DOHH2 (cell line): ENCODE results near the gene SLC66A2.

Source experiments
- H3F3A ChIP-seq: fragments of 200-600 bp; sonication (generic), shearing (Covaris generic); 2 replicates; pipeline ENCODE4 v1.6.0; 2016; ENCODE audit warnings: antibody characterized with exemption, mild to moderate bottlenecking; ENCODE audit not compliant: control insufficient read depth, insufficient read depth
- H3K27ac ChIP-seq: fragments of 200-600 bp; sonication (generic); 2 replicates; pipeline ENCODE4 v1.5.1; 2014; ENCODE audit warnings: low read depth, mild to moderate bottlenecking, low read length, moderate library complexity
- H3K27me3 ChIP-seq: fragments of 200-600 bp; sonication (generic); 2 replicates; pipeline ENCODE4 v1.6.1; 2014; ENCODE audit warnings: mild to moderate bottlenecking, low read length, mixed read lengths; ENCODE audit not compliant: control insufficient read depth
- H3K36me3 ChIP-seq: fragments of 200-600 bp; sonication (generic); 2 replicates; pipeline ENCODE4 v1.6.1; 2014; ENCODE audit warnings: mild to moderate bottlenecking, low read length, moderate library complexity, mixed read lengths; ENCODE audit not compliant: control insufficient read depth
- H3K4me1 ChIP-seq: fragments of 200-600 bp; sonication (generic); 2 replicates; pipeline ENCODE4 v1.6.1; 2014; ENCODE audit warnings: mild to moderate bottlenecking, low read length, mixed read lengths; ENCODE audit not compliant: control insufficient read depth
- H3K4me2 ChIP-seq: fragments of 200-600 bp; sonication (generic); 2 replicates; pipeline ENCODE4 v1.6.0; 2014; ENCODE audit warnings: mild to moderate bottlenecking, low read length, moderate library complexity
- H3K4me3 ChIP-seq: fragments of 200-600 bp; sonication (generic); 2 replicates; pipeline ENCODE4 v1.5.1; 2014; ENCODE audit warnings: mild to moderate bottlenecking, low read length, mixed read lengths
- H3K79me2 ChIP-seq: fragments of 200-600 bp; sonication (generic); 2 replicates; pipeline ENCODE4 v1.6.1; 2014; ENCODE audit warnings: mild to moderate bottlenecking, low read length, mixed read lengths; ENCODE audit not compliant: control insufficient read depth
- H3K9me2 ChIP-seq: fragments of 200-600 bp; sonication (generic); replicated peaks from 2 replicates; pipeline ENCODE4 v1.6.1; 2014; ENCODE audit warnings: mild to moderate bottlenecking, low read length, mixed read lengths; ENCODE audit not compliant: control insufficient read depth
- H3K9me3 ChIP-seq: fragments of 200-600 bp; sonication (generic); 2 replicates; pipeline ENCODE4 v1.6.1; 2014; ENCODE audit warnings: antibody characterized with exemption, low read length, mixed read lengths; ENCODE audit not compliant: control insufficient read depth, insufficient read depth
- H4K20me1 ChIP-seq: fragments of 200-600 bp; sonication (generic); 2 replicates; pipeline ENCODE4 v1.6.0; 2014; ENCODE audit warnings: low read depth, mild to moderate bottlenecking, antibody characterized with exemption, low read length, moderate library complexity; ENCODE audit not compliant: control insufficient read depth, insufficient read depth
- EZH2phosphoT487 ChIP-seq: fragments of 200-600 bp; sonication (generic); IDR thresholded peaks from 2 replicates; pipeline ENCODE4 v1.6.1; 2017; ENCODE audit warnings: borderline replicate concordance, mild to moderate bottlenecking, antibody characterized with exemption, low read length, moderate library complexity, mixed read lengths
- TF ChIP-seq, protein P1 (sequence below): fragments of 200-600 bp; sonication (generic); IDR thresholded peaks from one replicate; pipeline ENCODE4 v1.5.1; 2014; ENCODE audit warnings: antibody characterized with exemption, mild to moderate bottlenecking, low read depth, low read length; ENCODE audit not compliant: poor library complexity, severe bottlenecking

SLC66A2 gene

DNA sequence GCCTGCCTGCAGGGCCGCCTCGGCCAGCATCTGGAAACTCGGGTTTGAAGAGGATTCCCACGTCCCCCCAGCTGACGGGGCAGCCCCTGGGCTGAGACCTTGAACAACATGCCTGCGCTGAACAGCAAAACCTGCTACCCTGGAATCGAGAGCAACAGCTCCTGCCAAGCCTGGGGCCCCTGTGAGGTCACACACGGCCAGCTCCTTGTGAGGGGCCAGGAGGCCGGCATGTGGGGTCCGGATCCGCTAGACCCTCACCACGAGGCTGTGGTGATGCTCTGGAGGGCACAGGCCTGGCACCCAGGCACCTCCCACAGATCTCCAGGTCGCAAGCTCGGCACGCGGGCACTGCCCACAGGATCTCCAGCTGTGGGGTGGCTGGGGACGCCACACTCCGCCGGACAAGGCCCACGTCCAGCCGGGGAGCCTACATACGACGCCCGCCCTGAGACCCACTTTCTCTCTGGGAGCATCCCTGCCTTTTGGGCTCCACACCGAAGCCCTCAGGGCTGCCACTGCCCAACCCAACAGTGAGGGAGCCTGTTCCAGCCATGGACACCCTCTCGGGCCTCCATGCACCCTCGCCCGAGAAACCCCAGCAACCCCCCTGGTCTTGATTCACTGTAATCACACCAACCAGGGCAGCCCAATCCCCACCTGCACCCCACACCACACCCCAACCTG lies 34.1 kb downstream of the SLC66A2 start:
- Histone ChIP-seq H3K79me2 (no peaks in the 10 kb centered on the region; the same call in 1 of the 2 replicates), H3K27ac (no peak overlapping the region), H4K20me1 (no peaks in the 10 kb centered on the region), H3F3A (no peaks in the 10 kb centered on the region), H3K4me3 (no peak overlapping the region), H3K9me2 (no peaks in the 10 kb centered on the region), H3K4me2 (no peak overlapping the region), H3K36me3 (peaks cover 28% of the 10 kb centered on the region), H3K9me3 (peaks cover 6% of the 10 kb centered on the region; the same call in 1 of the 2 replicates), H3K4me1 (no peaks in the 10 kb centered on the region), H3K27me3 (no peaks in the 10 kb centered on the region)
- TF ChIP-seq EZH2phosphoT487: no peak
- TF ChIP-seq, protein P1, sequence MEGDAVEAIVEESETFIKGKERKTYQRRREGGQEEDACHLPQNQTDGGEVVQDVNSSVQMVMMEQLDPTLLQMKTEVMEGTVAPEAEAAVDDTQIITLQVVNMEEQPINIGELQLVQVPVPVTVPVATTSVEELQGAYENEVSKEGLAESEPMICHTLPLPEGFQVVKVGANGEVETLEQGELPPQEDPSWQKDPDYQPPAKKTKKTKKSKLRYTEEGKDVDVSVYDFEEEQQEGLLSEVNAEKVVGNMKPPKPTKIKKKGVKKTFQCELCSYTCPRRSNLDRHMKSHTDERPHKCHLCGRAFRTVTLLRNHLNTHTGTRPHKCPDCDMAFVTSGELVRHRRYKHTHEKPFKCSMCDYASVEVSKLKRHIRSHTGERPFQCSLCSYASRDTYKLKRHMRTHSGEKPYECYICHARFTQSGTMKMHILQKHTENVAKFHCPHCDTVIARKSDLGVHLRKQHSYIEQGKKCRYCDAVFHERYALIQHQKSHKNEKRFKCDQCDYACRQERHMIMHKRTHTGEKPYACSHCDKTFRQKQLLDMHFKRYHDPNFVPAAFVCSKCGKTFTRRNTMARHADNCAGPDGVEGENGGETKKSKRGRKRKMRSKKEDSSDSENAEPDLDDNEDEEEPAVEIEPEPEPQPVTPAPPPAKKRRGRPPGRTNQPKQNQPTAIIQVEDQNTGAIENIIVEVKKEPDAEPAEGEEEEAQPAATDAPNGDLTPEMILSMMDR: no peak

DNA sequence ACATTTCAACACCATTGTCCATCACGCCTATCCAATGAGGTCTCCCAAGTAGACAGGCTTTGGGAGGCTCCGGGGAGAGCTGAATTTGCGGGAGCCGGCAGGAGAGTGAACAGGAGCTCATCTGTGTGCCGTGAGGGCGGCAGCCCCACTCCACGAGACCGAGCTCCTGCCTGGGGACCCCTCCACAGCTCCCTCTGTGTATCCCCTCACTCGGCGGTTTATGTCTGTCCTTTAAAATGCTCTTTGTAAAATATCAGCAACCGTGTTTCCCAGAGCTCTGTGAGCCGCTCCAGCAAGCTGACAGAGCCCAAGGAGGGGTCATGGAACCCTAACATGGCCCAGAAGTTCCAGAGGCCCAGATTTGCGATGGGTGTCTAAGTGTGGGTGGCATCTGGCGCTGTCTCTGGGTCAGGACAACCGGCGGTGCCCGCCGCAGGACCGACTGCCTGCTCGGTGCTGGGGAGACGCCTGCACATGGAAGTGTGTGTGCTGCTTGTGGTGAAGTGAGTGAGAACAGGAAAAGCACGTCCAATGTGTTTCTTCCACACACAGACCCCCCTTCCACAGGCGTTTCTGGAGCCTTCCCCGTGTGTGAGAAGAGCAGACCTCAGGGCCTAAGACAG lies 34.8 kb downstream of the SLC66A2 start:
- H3K79me2 ChIP-seq: no peaks in the 10 kb centered on the region; the same call in 1 of the 2 replicates
- H3K4me1 ChIP-seq: no peaks in the 10 kb centered on the region
- no peak overlapping the region for H3K27ac ChIP-seq
- H4K20me1 ChIP-seq: no peaks in the 10 kb centered on the region
- no peaks in the 10 kb centered on the region for H3K27me3 ChIP-seq
- no peaks in the 10 kb centered on the region for H3F3A ChIP-seq
- H3K9me2 ChIP-seq: no peaks in the 10 kb centered on the region
- H3K4me2 ChIP-seq: no peak overlapping the region
- peaks cover 28% of the 10 kb centered on the region for H3K36me3 ChIP-seq
- H3K9me3 ChIP-seq: peaks cover 6% of the 10 kb centered on the region; the same call in 1 of the 2 replicates
- TF ChIP-seq, protein P1: no peak
- TF ChIP-seq EZH2phosphoT487: no peak
- no peak overlapping the region for H3K4me3 ChIP-seq

DNA sequence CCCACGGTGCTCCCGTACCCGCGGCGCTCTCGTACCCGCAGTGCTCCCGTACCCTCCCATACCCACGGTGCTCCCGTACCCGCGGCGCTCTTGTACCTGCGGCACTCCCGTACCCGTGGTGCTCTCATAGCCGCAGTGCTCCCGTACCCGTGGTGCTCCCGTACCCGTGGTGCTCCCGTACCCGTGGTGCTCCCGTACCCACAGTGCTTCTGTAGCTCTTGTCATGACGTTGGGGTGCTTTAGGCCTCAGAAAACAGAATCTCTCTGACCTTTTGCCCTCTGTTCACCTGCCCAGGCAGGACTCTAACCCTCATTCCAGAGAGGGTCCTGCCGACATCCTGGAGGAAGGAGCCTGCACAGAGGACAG lies 35.3 kb downstream of the SLC66A2 start:
- TF ChIP-seq, protein P1: no peak
- TF ChIP-seq EZH2phosphoT487: no peak
- no peaks in the 10 kb centered on the region for H3K9me2 ChIP-seq
- H3K9me3 ChIP-seq: peaks cover 6% of the 10 kb centered on the region; the same call in 1 of the 2 replicates
- no peaks in the 10 kb centered on the region for H3K4me1 ChIP-seq
- H3K27me3 ChIP-seq: no peaks in the 10 kb centered on the region
- H3K4me3 ChIP-seq: no peak overlapping the region
- no peaks in the 10 kb centered on the region for H4K20me1 ChIP-seq
- H3K36me3 ChIP-seq: peaks cover 28% of the 10 kb centered on the region
- H3K79me2 ChIP-seq: no peaks in the 10 kb centered on the region; the same call in 1 of the 2 replicates
- no peaks in the 10 kb centered on the region for H3F3A ChIP-seq
- no peak overlapping the region for H3K27ac ChIP-seq
- no peak overlapping the region for H3K4me2 ChIP-seq
